Measurements from ENCODE around the gene GNAI2.
"Not testable (repeated sequence)": the region's sequence is repeated elsewhere in the genome, so short reads cannot be mapped to it uniquely, and the experiment has no call there.

GNAI2 gene

GRCh38 chr3:50226888-50227389 lies 9.1 kb upstream of the GNAI2 start:
- peak overlapping the region; percentile 53 to 75 for H3K4me3 ChIP-seq (replicated peaks in 1 of 2; ENCODE audit: low read depth in 2 of 2, low read length in 2 of 2)
- TF ChIP-seq CTCF (IDR thresholded peaks at IDR 0.05; ENCODE audit: low read depth, low read length) = no peak
- DNase-seq (ENCODE audit: low read depth in 2 of 2) = peak; percentile 45 to 51

DNA sequence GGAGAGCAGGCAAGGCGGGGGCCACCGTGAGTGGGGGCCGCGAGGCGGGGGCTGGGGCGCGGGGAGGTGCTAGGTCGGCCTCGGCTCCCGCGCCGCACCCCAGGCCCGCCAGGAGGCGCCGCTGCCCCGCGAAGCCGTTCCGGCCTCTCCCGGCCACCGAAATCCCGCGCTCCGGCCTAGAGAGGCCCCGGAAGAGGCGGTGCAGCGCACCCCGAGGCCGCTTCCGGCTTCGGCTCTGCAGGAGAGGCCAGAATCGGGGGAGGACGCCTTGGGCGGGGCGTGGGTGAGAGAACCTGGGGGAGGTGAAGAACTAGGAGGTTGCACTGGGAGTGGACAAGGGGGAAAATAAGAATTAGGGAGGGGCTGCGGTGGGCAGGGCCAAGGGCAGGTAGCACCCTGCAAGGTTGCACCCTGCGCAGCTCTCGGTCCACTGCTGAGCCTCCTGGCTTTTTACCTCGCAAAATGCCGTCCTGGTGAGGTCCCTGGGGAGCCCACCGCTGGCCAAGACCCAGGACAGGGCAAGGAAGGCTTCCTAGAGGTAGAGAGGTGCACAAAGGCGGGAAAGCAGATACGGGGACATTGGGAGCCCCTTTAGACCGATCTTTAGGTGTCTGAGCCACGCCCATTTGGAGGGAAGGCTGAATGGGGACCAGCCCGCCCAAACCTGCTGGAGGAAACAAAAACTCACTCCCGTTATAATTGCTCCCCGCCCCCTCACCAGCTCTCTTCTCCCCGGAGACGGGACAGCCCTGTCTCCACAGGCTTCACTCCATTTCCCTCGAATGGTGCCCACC lies 8.4 kb upstream of the GNAI2 start:
- peak; percentile 44 for TF ChIP-seq CTCF (IDR thresholded peaks at IDR 0.05; ENCODE audit: low read depth, low read length)
- peak overlapping the region; percentile 70 to 75 for H3K4me3 ChIP-seq (replicated peaks in 1 of 2; ENCODE audit: low read depth in 2 of 2, low read length in 2 of 2)
- peak; percentile 87 to 91 for DNase-seq (ENCODE audit: low read depth in 2 of 2)

- DNase-seq (ENCODE audit: low read depth in 2 of 2) = not testable (repeated sequence)
These were observed 7.7 kb upstream of the GNAI2 start for GRCh38 chr3:50228184-50228763.

DNA sequence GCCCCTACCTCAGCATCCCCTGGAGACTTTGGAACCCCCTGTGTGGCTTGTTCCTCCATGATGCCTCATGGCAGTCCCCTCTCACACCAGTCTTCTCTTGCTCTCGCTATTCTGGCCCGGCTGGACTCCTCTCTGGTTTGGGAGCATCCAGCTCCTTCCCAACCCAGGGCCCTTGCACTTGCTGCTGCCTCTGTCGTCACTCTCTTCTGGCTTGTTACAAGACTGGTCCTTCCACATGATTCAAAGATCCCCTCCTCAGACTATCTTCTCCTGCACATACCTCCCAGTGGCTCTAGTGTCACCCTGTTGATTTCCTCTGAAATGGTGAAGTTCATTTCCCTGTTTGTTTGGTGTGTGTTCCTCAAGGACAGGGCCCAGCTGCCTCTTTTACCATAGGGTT lies 6.5 kb upstream of the GNAI2 start:
- H3K4me3 ChIP-seq (replicated peaks in 1 of 2; ENCODE audit: low read depth in 2 of 2, low read length in 2 of 2) = no peak overlapping the region
- DNase-seq (ENCODE audit: low read depth in 2 of 2) = no peak
- no peak for TF ChIP-seq CTCF (IDR thresholded peaks at IDR 0.05; ENCODE audit: low read depth, low read length)

More at GRCh38 chr3:50228184-50228763, 7.7 kb upstream of the GNAI2 start:
- peak overlapping the region; percentile 70 to 75 for H3K4me3 ChIP-seq (replicated peaks in 1 of 2; ENCODE audit: low read depth in 2 of 2, low read length in 2 of 2)

DNA sequence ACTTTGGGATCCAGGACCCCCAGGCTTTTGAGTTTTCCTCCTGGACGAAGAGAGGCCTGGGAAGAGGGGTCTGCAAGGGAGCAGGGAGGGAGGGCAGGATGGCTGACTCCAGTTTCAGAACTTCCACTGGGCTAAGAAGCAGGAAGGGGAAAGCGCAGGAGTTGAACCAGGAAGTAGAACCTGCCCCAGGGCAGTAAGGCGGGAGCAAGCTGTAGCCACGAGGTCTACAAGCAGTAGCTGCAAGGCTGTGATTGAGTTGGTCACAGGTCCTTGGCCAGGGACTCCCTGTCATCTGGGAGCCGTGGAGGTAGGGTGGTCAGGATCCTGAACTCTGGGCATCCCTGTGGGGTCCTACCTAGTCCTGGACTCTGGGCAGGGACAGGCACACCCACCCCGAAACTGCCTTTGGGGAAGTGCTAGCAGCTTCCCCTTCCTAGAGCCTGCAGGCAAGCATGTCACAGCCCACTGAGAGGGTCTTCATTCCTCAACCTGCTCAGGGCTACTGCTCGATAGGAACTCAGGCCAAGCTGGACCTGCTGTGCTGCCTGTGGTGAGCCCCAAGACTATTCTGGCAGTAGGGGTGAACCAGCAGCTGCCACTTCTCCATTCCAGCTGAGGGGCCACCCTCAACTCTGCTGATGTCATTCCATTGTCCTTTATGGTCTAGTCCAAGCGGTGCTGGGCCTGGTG lies 5.8 kb upstream of the GNAI2 start:
- no peak for TF ChIP-seq CTCF (IDR thresholded peaks at IDR 0.05; ENCODE audit: low read depth, low read length)
- DNase-seq (ENCODE audit: low read depth in 2 of 2) = no peak

GRCh38 chr3:50230794-50231125 lies 5.2 kb upstream of the GNAI2 start:
- no peak for TF ChIP-seq CTCF (IDR thresholded peaks at IDR 0.05; ENCODE audit: low read depth, low read length)
- peak in 1 of 2 donors; percentile 48 for DNase-seq (ENCODE audit: low read depth in 2 of 2)
- H3K4me3 ChIP-seq (replicated peaks in 1 of 2; ENCODE audit: low read depth in 2 of 2, low read length in 2 of 2) = no peak overlapping the region

More for the DNA sequence above, 5.8 kb upstream of the GNAI2 start:
- H3K4me3 ChIP-seq (replicated peaks in 1 of 2; ENCODE audit: low read depth in 2 of 2, low read length in 2 of 2) = no peak overlapping the region

- no peak overlapping the region for H3K4me3 ChIP-seq (replicated peaks in 1 of 2; ENCODE audit: low read depth in 2 of 2, low read length in 2 of 2)
- TF ChIP-seq CTCF (IDR thresholded peaks at IDR 0.05; ENCODE audit: low read depth, low read length) = no peak
These were observed 4.4 kb upstream of the GNAI2 start for GRCh38 chr3:50231581-50231980.

More at GRCh38 chr3:50231581-50231980, 4.4 kb upstream of the GNAI2 start:
- DNase-seq (ENCODE audit: low read depth in 2 of 2) = no peak
